ENCODE data around the gene PPP1R14D. TPM values are rescaled to one million over a fixed set of nuclear protein-coding genes. Genes with fewer than 3 reads are reported as not detected.

Gene PPP1R14D
- total RNA-seq, 1 experiment from 2014 or later, result not detected

DNA sequence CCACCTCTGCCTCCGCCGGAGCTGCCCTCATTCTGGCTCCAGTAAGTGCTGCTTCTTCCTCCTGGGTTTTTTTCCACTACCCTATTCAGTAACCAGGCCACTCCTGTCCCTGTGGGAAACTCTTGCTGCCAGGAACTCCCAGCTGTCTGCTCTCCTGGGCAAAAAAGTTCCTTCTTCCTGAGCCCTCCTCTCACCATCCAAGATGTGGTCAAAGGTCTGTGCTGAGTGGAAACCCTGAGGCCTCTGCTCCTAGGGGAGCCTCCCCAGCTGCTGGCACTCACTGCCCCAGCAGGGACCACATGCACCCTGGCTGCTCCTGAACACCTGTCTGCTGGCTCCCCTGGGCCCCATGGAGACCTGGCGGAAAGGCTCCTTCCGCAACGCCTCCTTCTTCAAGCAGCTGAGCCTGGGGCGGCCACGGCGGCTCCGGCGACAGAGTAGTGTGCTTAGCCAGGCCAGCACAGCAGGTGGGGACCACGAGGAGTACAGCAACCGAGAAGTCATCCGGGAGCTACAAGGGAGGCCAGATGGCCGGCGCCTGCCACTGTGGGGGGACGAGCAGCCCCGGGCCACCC lies 58.3 kb downstream of the PPP1R14D start:
- no peak for DNase-seq (ENCODE audit: low read depth)
- in situ Hi-C loops (cut with HindIII; ENCODE audit: low pct_unique_long_range_greater_than_20kb, low sequenced_read_pairs), result no loop called here

DNA sequence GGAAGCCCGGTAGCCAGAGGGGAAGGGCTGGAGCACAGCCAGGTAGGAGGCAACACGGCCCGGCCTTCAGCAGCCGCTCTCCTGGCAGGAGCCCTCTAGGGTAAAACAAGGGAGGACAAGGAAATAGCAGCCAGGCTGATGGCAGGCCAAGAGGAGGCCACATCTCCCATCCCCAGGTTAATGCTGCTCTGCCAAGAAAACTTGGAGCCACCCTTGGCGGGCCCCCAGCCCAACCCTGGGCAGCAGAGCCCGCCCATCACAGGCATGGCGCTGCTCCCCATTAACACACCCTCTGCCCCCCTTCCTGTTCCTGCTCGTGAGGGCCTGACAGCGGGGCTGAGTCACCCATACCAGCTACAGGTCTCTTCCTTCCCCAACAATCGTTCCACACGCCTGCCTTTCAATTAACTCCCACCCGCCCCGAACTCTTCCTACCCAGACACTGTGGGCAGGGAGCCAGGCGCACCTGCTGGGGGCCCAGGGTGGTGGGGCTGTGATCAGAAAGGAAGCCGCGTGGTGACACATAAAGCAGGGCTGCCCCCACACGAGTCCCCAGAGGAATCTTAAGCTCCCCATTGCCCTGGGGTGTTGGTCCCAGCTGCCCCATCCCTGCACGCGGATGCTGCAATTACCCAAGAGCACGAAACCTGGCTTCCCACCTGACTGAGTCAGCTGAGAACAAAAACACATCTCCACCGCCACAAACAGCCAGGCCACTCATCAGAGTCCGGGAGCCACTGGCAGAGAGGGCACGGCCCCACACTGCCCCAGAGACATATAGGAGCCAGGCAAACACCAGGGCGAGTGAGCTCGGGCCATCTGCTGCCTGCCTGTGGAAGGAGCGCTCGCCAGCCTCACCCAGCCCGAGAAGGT lies 59.0 kb downstream of the PPP1R14D start, which contains the start of gene C15orf62:
Gene C15orf62 (plus strand): TSS at position 707 of the 873 bp plus-strand sequence. CDS start 516 bp downstream, outside the sequence.
- peak; percentile 94 for DNase-seq (ENCODE audit: low read depth)
- in situ Hi-C loops (cut with HindIII; ENCODE audit: low pct_unique_long_range_greater_than_20kb, low sequenced_read_pairs), result no loop called here

DNA sequence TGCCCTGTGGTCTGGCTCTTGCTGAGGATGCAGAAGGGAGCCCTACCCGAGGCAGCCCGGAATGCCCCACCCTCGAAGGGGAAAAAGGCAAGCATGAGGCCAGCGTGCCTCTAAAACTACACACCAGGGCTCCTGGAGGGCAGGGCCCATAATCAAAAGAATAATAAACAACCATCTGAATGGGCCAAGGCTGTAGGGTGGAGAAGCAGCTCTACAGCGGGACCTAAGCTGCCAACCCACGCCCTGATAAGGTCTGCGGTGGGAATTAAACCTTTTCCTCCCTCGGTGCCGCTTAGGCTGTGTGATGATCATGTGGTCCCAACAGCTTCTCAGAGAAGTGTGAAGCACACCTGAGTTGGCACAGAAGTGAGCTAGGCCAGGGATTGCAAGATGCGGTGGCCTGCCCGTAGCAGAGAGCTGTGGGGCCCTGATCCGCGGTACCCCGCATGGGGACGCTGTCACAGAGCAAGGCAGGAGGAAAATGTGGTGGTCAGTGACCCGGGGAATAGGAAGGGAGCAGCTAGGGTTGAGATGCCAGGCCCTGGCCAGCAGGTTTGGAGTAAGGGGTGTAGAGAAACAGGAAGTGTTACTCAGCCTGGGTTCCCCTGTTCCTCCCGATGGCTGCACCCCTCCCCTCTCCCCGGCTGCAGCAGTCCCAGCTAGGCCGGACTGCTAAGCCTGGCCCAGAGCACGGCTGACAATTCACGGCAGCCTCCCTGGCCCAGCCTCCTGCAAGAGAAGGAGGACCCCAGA lies 59.8 kb downstream of the PPP1R14D start:
- peak; percentile 41 for DNase-seq (ENCODE audit: low read depth)
- in situ Hi-C loops (cut with HindIII; ENCODE audit: low pct_unique_long_range_greater_than_20kb, low sequenced_read_pairs), result no loop called here

DNA sequence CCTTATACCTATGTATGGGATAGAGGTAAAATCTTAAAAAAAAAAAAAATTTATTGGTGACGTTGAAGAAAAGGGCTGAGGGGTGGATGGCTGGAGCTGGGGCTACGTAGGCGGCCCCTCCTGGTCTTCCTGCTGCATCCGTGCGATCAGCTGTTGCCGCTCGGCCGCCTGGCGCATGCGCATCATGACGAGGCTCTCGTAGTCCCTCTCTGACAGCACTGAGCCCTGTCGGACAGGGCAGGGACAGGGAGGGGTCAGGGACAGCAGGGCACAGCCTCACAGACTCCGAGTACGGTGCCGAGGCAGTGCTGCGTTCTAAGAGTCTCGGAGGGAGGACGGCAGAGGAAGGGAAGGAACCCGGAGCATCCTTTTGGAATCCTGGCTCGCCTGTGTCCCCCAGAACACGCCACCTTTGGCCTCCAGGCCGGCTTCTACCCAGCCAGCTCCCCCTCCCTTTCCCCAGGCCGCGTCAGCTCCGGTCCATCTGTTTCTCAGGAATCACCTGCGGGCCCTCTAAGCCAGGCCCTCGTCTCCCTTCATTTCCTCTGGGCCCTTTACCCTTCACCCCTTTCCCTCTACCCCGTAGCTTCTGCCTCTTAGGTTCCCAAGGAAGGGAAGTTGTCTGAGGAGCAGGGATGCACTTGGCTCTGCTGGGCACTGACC lies 60.5 kb downstream of the PPP1R14D start:
- in situ Hi-C loops (cut with HindIII; ENCODE audit: low pct_unique_long_range_greater_than_20kb, low sequenced_read_pairs), result no loop called here
- no peak for DNase-seq (ENCODE audit: low read depth)

DNA sequence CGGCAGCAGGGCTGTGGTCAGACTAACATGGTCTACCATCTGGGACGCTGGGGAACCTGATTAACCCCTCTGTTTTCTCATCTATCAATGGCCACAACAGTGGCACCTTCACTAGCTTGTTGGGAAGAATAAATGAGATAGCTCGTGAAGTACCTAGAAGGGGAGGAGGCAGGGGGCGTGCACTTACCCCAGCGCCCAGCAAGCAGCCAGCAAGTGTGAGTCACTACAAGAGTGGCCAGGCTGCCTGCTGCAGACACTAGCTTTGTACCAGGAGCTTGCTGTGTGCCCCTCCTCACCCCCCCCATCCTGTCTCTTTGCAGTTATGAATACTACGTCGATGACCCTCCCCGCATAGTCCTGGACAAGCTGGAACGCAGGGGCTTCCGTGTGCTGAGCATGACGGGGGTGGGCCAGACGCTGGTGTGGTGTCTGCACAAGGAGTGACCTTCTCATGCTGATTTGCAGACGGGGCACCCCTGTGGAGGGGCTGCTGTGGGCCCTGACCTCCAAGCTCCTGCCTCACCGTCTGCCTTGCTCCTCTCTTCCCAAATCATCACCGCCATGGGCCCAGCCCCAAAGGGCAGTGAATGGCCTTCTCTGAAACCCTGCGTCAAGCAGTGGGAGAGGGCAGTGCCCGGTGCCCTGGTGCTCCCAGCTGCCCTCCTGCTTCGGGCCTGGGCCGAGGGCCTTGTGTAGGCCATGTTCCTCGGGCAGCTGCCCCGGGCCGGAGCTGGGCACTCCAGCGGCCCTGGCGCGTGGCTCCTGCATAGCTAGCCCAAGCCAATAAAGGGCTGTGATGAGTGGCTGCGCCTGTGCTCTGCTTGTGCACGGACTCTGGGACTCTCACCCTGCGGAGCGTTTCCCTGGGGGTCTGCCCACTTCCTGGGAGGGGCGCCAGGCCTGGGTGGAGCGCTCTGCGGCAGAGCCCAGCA lies 61.3 kb downstream of the PPP1R14D start:
- peak; percentile 53 for DNase-seq (ENCODE audit: low read depth)
- in situ Hi-C loops (cut with HindIII; ENCODE audit: low pct_unique_long_range_greater_than_20kb, low sequenced_read_pairs), result no loop called here

DNA sequence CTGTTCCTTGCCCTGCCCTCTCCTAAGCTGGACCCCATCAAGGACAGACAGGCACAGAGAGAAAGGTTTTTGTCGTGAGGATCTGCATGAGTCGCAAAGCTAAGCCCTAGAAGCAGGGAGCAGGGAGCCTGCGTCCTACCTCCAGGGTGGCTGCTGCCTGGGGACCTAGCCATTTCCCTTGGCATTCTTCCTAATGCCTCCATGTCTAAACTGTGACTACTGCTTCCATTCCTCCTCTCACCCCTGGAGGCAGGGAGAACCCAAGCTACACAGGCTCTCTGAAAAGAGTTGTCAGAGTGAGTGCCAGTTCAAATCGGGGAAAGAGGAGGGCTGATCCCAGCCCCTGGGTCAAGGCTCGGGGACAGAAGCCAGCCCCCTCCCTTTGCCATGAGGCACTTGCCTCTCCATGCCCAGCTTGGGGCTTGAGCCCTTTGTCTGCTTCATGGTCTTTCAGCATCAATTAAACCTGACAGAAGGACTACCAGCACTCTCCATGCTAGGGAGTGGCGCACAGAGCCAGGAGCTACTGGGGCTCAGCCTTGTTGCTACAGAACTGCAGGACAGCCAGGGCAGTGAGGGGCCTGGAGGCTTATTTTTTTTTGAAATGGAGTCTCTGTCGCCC lies 62.2 kb downstream of the PPP1R14D start:
- no peak for DNase-seq (ENCODE audit: low read depth)

More for the DNA sequence above, 62.2 kb downstream of the PPP1R14D start:
- in situ Hi-C loops (cut with HindIII; ENCODE audit: low pct_unique_long_range_greater_than_20kb, low sequenced_read_pairs), result no loop called here

Other genes starting within 250 kb of the PPP1R14D start
- gene KNL1, start 234.5 kb downstream of the PPP1R14D start, total RNA-seq (2014; rRNA removed; shearing (Covaris generic); ENCODE audit: low replicate concordance), result 9.9 and 19.8 TPM in 2 replicates
- gene RAD51, start 133.5 kb downstream of the PPP1R14D start, total RNA-seq (2014; rRNA removed; shearing (Covaris generic); ENCODE audit: low replicate concordance), result 22.3 and 34.0 TPM in 2 replicates
- 27.7 and 29.0 TPM in 2 replicates for gene RMDN3, start 73.5 kb downstream of the PPP1R14D start, total RNA-seq (2014; rRNA removed; shearing (Covaris generic); ENCODE audit: low replicate concordance)
- gene GCHFR, start 64.6 kb downstream of the PPP1R14D start, total RNA-seq (2014; rRNA removed; shearing (Covaris generic); ENCODE audit: low replicate concordance), result 73.4 and 105 TPM in 2 replicates
- gene C15orf62, start 58.7 kb downstream of the PPP1R14D start, total RNA-seq (2014; rRNA removed; shearing (Covaris generic); ENCODE audit: low replicate concordance), result 0.27 and 0.64 TPM in 2 replicates
- gene ZFYVE19, start 21.6 kb downstream of the PPP1R14D start, total RNA-seq (2014; rRNA removed; shearing (Covaris generic); ENCODE audit: low replicate concordance), result 88.7 and 100 TPM in 2 replicates
- gene DNAJC17, start 21.2 kb downstream of the PPP1R14D start, total RNA-seq (2014; rRNA removed; shearing (Covaris generic); ENCODE audit: low replicate concordance), result 51.3 and 103 TPM in 2 replicates
- 19.5 and 29.7 TPM in 2 replicates for gene SPINT1, start 15.3 kb upstream of the PPP1R14D start, total RNA-seq (2014; rRNA removed; shearing (Covaris generic); ENCODE audit: low replicate concordance)
- 0.23 and 0.51 TPM in 2 replicates for gene RHOV, start 45.5 kb upstream of the PPP1R14D start, total RNA-seq (2014; rRNA removed; shearing (Covaris generic); ENCODE audit: low replicate concordance)
- gene VPS18, start 65.7 kb upstream of the PPP1R14D start, total RNA-seq (2014; rRNA removed; shearing (Covaris generic); ENCODE audit: low replicate concordance), result 20.5 and 23.9 TPM in 2 replicates
- gene DLL4, start 100.6 kb upstream of the PPP1R14D start, total RNA-seq (2014; rRNA removed; shearing (Covaris generic); ENCODE audit: low replicate concordance), result 0.07 TPM in 1 of 2 replicates, not detected in the other
- 11.9 and 12.7 TPM in 2 replicates for gene CHAC1, start 124.8 kb upstream of the PPP1R14D start, total RNA-seq (2014; rRNA removed; shearing (Covaris generic); ENCODE audit: low replicate concordance)

Data from Caki2 (cell line).